ENCODE measurements around the gene COA1.
A peak's percentile ranks its signal among the peaks of the same experiment; 100 is the strongest.
"Not testable (repeated sequence)": the region's sequence is repeated elsewhere in the genome, so short reads cannot be mapped to it uniquely, and the experiment has no call there.

The COA1 gene

GRCh38 chr7:43612599-43613589 is 116.4 kb downstream of the COA1 start:
- peak; percentile 47 for ATAC-seq (replicated peaks)
- peaks cover 35 to 66% of the 10 kb centered on the region in 2 donors for H3K4me1 Mint-ChIP-seq (ENCODE audit: low read depth in 2 of 2)
- H3K9me3 Mint-ChIP-seq, result no peaks in the 10 kb centered on the region
- no peak for DNase-seq
- H3K27ac Mint-ChIP-seq, result peak overlapping the region; percentile 88 to 96
- H3K27me3 Mint-ChIP-seq, result no peaks in the 10 kb centered on the region
- H3K4me3 Mint-ChIP-seq, result peak overlapping the region; percentile 30 to 72
- H3K36me3 Mint-ChIP-seq (ENCODE audit: insufficient read depth), result peaks cover 53% of the 10 kb centered on the region

- no peaks in the 10 kb centered on the region for H3K27me3 Mint-ChIP-seq
- H3K4me3 Mint-ChIP-seq, result peak overlapping the region in 1 of 2 donors; percentile 72
- H3K9me3 Mint-ChIP-seq, result no peaks in the 10 kb centered on the region
- peak overlapping the region; percentile 88 to 96 for H3K27ac Mint-ChIP-seq
- peaks cover 60% of the 10 kb centered on the region for H3K36me3 Mint-ChIP-seq (ENCODE audit: insufficient read depth)
- H3K4me1 Mint-ChIP-seq (ENCODE audit: low read depth in 2 of 2), result peaks cover 35 to 66% of the 10 kb centered on the region in 2 donors
- ATAC-seq (replicated peaks) (no peak), DNase-seq (no peak)
Observed at GRCh38 chr7:43612128-43612527, 117.2 kb downstream of the COA1 start.

GRCh38 chr7:43609097-43609496 is 120.2 kb downstream of the COA1 start:
- peak overlapping the region in 1 of 2 donors; percentile 1 for H3K4me3 Mint-ChIP-seq

GRCh38 chr7:43604251-43604650 is 125.1 kb downstream of the COA1 start:
- Mint-ChIP-seq H3K36me3 (ENCODE audit: insufficient read depth) (peaks cover 62% of the 10 kb centered on the region), H3K27me3 (no peaks in the 10 kb centered on the region), H3K4me3 (peak overlapping the region in 1 of 2 donors; percentile 50), H3K4me1 (ENCODE audit: low read depth in 2 of 2) (peaks cover 33 to 43% of the 10 kb centered on the region in 2 donors), H3K9me3 (no peaks in the 10 kb centered on the region), H3K27ac (peak overlapping the region; percentile 31 to 79)
- no peak for ATAC-seq (replicated peaks)
- DNase-seq, result no peak

More at GRCh38 chr7:43609097-43609496, 120.2 kb downstream of the COA1 start:
- Mint-ChIP-seq H3K27ac (peak overlapping the region; percentile 12 to 79), H3K4me1 (ENCODE audit: low read depth in 2 of 2) (peaks cover 46 to 66% of the 10 kb centered on the region in 2 donors), H3K9me3 (no peaks in the 10 kb centered on the region), H3K27me3 (no peaks in the 10 kb centered on the region), H3K36me3 (ENCODE audit: insufficient read depth) (peaks cover 84% of the 10 kb centered on the region)
- ATAC-seq (replicated peaks), result no peak
- DNase-seq, result no peak

- Mint-ChIP-seq H3K4me1 (ENCODE audit: low read depth in 2 of 2) (peaks cover 26 to 40% of the 10 kb centered on the region in 2 donors), H3K27me3 (no peaks in the 10 kb centered on the region), H3K4me3 (no peak overlapping the region), H3K36me3 (ENCODE audit: insufficient read depth) (peaks cover 62% of the 10 kb centered on the region), H3K27ac (no peak overlapping the region), H3K9me3 (no peaks in the 10 kb centered on the region)
- DNase-seq (no peak), ATAC-seq (replicated peaks) (no peak)
Observed at GRCh38 chr7:43602256-43602655, 127.1 kb downstream of the COA1 start.

GRCh38 chr7:43600056-43600455 is 129.3 kb downstream of the COA1 start:
- peaks cover 22 to 39% of the 10 kb centered on the region in 2 donors for H3K4me1 Mint-ChIP-seq (ENCODE audit: low read depth in 2 of 2)
- H3K27ac Mint-ChIP-seq, result peak overlapping the region; percentile 25 to 69
- H3K36me3 Mint-ChIP-seq (ENCODE audit: insufficient read depth), result peaks cover 66% of the 10 kb centered on the region
- no peak for ATAC-seq (replicated peaks)
- no peaks in the 10 kb centered on the region for H3K27me3 Mint-ChIP-seq
- peak overlapping the region; percentile 9 to 55 for H3K4me3 Mint-ChIP-seq
- no peak for DNase-seq
- no peaks in the 10 kb centered on the region for H3K9me3 Mint-ChIP-seq

- not testable (repeated sequence) for H3K27me3 Mint-ChIP-seq; ATAC-seq (replicated peaks); H3K9me3 Mint-ChIP-seq; DNase-seq
- H3K27ac Mint-ChIP-seq, result peak overlapping the region in 1 of 2 donors; percentile 52
- peaks cover 83% of the 10 kb centered on the region for H3K36me3 Mint-ChIP-seq (ENCODE audit: insufficient read depth)
- peak overlapping the region in 1 of 2 donors; percentile 96 for H3K4me3 Mint-ChIP-seq
- peaks cover 42 to 64% of the 10 kb centered on the region in 2 donors for H3K4me1 Mint-ChIP-seq (ENCODE audit: low read depth in 2 of 2)
Observed at GRCh38 chr7:43596426-43596825, 132.9 kb downstream of the COA1 start.

GRCh38 chr7:43594020-43594419 is 135.3 kb downstream of the COA1 start:
- no peaks in the 10 kb centered on the region for H3K9me3 Mint-ChIP-seq
- ATAC-seq (replicated peaks) (no peak), DNase-seq (no peak)
- H3K4me1 Mint-ChIP-seq (ENCODE audit: low read depth in 2 of 2), result peaks cover 53 to 76% of the 10 kb centered on the region in 2 donors
- H3K4me3 Mint-ChIP-seq, result peak overlapping the region; percentile 69 to 96
- H3K36me3 Mint-ChIP-seq (ENCODE audit: insufficient read depth), result peaks cover 83% of the 10 kb centered on the region
- H3K27ac Mint-ChIP-seq, result peak overlapping the region; percentile 52 to 89
- H3K27me3 Mint-ChIP-seq, result no peaks in the 10 kb centered on the region

GRCh38 chr7:43593010-43593409 is 136.3 kb downstream of the COA1 start:
- no peak for DNase-seq
- Mint-ChIP-seq H3K36me3 (ENCODE audit: insufficient read depth) (peaks cover 82% of the 10 kb centered on the region), H3K27me3 (no peaks in the 10 kb centered on the region), H3K27ac (peak overlapping the region; percentile 52 to 89), H3K9me3 (no peaks in the 10 kb centered on the region), H3K4me3 (peak overlapping the region in 1 of 2 donors; percentile 96), H3K4me1 (ENCODE audit: low read depth in 2 of 2) (peaks cover 59 to 76% of the 10 kb centered on the region in 2 donors)
- ATAC-seq (replicated peaks), result no peak

GRCh38 chr7:43592326-43592725 is 137.0 kb downstream of the COA1 start:
- ATAC-seq (replicated peaks) (no peak), DNase-seq (no peak)
- H3K9me3 Mint-ChIP-seq, result no peaks in the 10 kb centered on the region
- peak overlapping the region; percentile 62 to 96 for H3K4me3 Mint-ChIP-seq
- H3K27me3 Mint-ChIP-seq, result no peaks in the 10 kb centered on the region
- H3K36me3 Mint-ChIP-seq (ENCODE audit: insufficient read depth), result peaks cover 78% of the 10 kb centered on the region
- peaks cover 60 to 77% of the 10 kb centered on the region in 2 donors for H3K4me1 Mint-ChIP-seq (ENCODE audit: low read depth in 2 of 2)
- peak overlapping the region; percentile 52 to 89 for H3K27ac Mint-ChIP-seq

GRCh38 chr7:43591558-43592180 is 137.7 kb downstream of the COA1 start:
- H3K4me1 Mint-ChIP-seq (ENCODE audit: low read depth in 2 of 2), result peaks cover 63 to 78% of the 10 kb centered on the region in 2 donors
- ATAC-seq (replicated peaks) (no peak), DNase-seq (no peak)
- H3K27ac Mint-ChIP-seq, result peak overlapping the region; percentile 52 to 89
- no peaks in the 10 kb centered on the region for H3K27me3 Mint-ChIP-seq
- H3K36me3 Mint-ChIP-seq (ENCODE audit: insufficient read depth), result peaks cover 78% of the 10 kb centered on the region
- no peaks in the 10 kb centered on the region for H3K9me3 Mint-ChIP-seq
- H3K4me3 Mint-ChIP-seq, result peak overlapping the region; percentile 62 to 96

- no peaks in the 10 kb centered on the region for H3K9me3 Mint-ChIP-seq
- peak overlapping the region; percentile 62 to 96 for H3K4me3 Mint-ChIP-seq
- no peaks in the 10 kb centered on the region for H3K27me3 Mint-ChIP-seq
- H3K36me3 Mint-ChIP-seq (ENCODE audit: insufficient read depth), result peaks cover 78% of the 10 kb centered on the region
- peaks cover 65 to 80% of the 10 kb centered on the region in 2 donors for H3K4me1 Mint-ChIP-seq (ENCODE audit: low read depth in 2 of 2)
- no peak for DNase-seq
- ATAC-seq (replicated peaks), result no peak
- H3K27ac Mint-ChIP-seq, result peak overlapping the region; percentile 52 to 89
Observed at GRCh38 chr7:43590862-43591557, 138.3 kb downstream of the COA1 start.

- peaks cover 58 to 77% of the 10 kb centered on the region in 2 donors for H3K4me1 Mint-ChIP-seq (ENCODE audit: low read depth in 2 of 2)
- no peaks in the 10 kb centered on the region for H3K27me3 Mint-ChIP-seq
- ATAC-seq (replicated peaks) (no peak), DNase-seq (no peak)
- H3K4me3 Mint-ChIP-seq, result peak overlapping the region; percentile 57 to 96
- no peaks in the 10 kb centered on the region for H3K9me3 Mint-ChIP-seq
- H3K36me3 Mint-ChIP-seq (ENCODE audit: insufficient read depth), result peaks cover 78% of the 10 kb centered on the region
- H3K27ac Mint-ChIP-seq, result peak overlapping the region; percentile 52 to 89
Observed at GRCh38 chr7:43589728-43590127, 139.6 kb downstream of the COA1 start.
